Measurements from ENCODE around the gene VSTM2L. TPM values are rescaled to one million over a fixed set of nuclear protein-coding genes. Genes with fewer than 3 reads are reported as not detected.
A peak's percentile ranks its signal among the peaks of the same experiment; 100 is the strongest.

Gene VSTM2L
- total and polyA plus RNA-seq, 2 of the 13 experiments (the other 11 are each of a cell fraction or from before 2014, with no cell fraction given) = not detected

- peaks cover 42% of the 10 kb centered on the region for H3K4me1 ChIP-seq (ENCODE audit: insufficient read depth, low read length)
- ChIA-PET POLR2A (no interaction called here), CTCF (ENCODE audit: low intra/inter-chr PET ratio, low total read pairs) (no interaction called here)
- no peak for FAIRE-seq
- H3K27me3 ChIP-seq (ENCODE audit: control insufficient read depth in 1 of 2, insufficient read depth in 2 of 2, low read length in 2 of 2) = peaks cover 3 to 10% of the 10 kb centered on the region in 2 experiments; a peak in 2 of 5 replicates
- intact Hi-C loops (cut with micrococcal nuclease; ENCODE audit: unreplicated experiment) = no loop called here
- BruUV-seq (replicated peaks) = no TSS peak
- in situ Hi-C loops (cut with HindIII; ENCODE audit: extremely low pct_ligation_motif_present, low pct_unique_long_range_greater_than_20kb) = no loop called here
- H3K9me3 ChIP-seq (ENCODE audit: low read length) = no peaks in the 10 kb centered on the region
- H3K79me2 ChIP-seq (ENCODE audit: insufficient read depth, low read length) = no peaks in the 10 kb centered on the region
- WGBS (ENCODE audit: low lambda C conversion rate) = 77% methylated on average over 4 of the region's 7 CpGs
- H3K9ac ChIP-seq (ENCODE audit: insufficient read depth, low read depth, low read length) = no peak overlapping the region
- H2AFZ ChIP-seq (ENCODE audit: low read length) = no peak overlapping the region
- no peak overlapping the region for H3K4me3 ChIP-seq (replicated peaks in 1 of 3; ENCODE audit: insufficient read depth in 1 of 3, low read depth in 2 of 3, low read length in 3 of 3)
- no peak overlapping the region for H3K4me2 ChIP-seq (ENCODE audit: low read depth, low read length)
- no peak for TF ChIP-seq ZNF775 (CRISPR knock-in tag; IDR thresholded peaks at IDR 0.05; ENCODE audit: borderline replicate concordance)
- TF ChIP-seq ZNF101 (CRISPR knock-in tag; IDR thresholded peaks at IDR 0.05; ENCODE audit: borderline replicate concordance, low read depth) = no peak
- peak; percentile 24; the same call in 1 of the 2 replicates for TF ChIP-seq ZNF629 (CRISPR knock-in tag; conservative IDR thresholded peaks at IDR 0.05)
- no peak for TF ChIP-seq TOPORS (CRISPR knock-in tag; IDR thresholded peaks at IDR 0.05)
- no peak for TF ChIP-seq ZNF264 (CRISPR knock-in tag; IDR thresholded peaks at IDR 0.05)
- TF ChIP-seq ZKSCAN8 (CRISPR knock-in tag; IDR thresholded peaks at IDR 0.05; ENCODE audit: borderline replicate concordance) = no peak
- H3K36me3 ChIP-seq (replicated peaks in 1 of 2; ENCODE audit: control insufficient read depth in 1 of 2, insufficient read depth in 2 of 2, low read length in 2 of 2) = peaks cover 13 to 19% of the 10 kb centered on the region in 2 experiments; a peak in 4 of 5 replicates
- no peaks in the 10 kb centered on the region for H4K20me1 ChIP-seq (ENCODE audit: insufficient read depth, low read length)
- H3K27ac ChIP-seq (ENCODE audit: extremely low read length, insufficient read depth, low read length) = no peak overlapping the region
- ATAC-seq = no peak
- no peak for DNase-seq (ENCODE audit: low spot score)
Measured at GRCh38 chr20:37876863-37877262, 26.1 kb upstream of the VSTM2L start.

- ATAC-seq = peak; percentile 56
- H3K36me3 ChIP-seq (replicated peaks in 1 of 2; ENCODE audit: control insufficient read depth in 1 of 2, insufficient read depth in 2 of 2, low read length in 2 of 2) = peaks cover 6 to 11% of the 10 kb centered on the region in 2 experiments; a peak in 4 of 5 replicates
- H3K9me3 ChIP-seq (ENCODE audit: low read length) = no peaks in the 10 kb centered on the region
- peak overlapping the region; percentile 44 for H3K4me2 ChIP-seq (ENCODE audit: low read depth, low read length)
- in situ Hi-C loops (cut with HindIII; ENCODE audit: extremely low pct_ligation_motif_present, low pct_unique_long_range_greater_than_20kb) (no loop called here), intact Hi-C loops (cut with micrococcal nuclease; ENCODE audit: unreplicated experiment) (no loop called here)
- peaks cover 55% of the 10 kb centered on the region for H3K4me1 ChIP-seq (ENCODE audit: insufficient read depth, low read length)
- H4K20me1 ChIP-seq (ENCODE audit: insufficient read depth, low read length) = no peaks in the 10 kb centered on the region
- peak; percentile 75 for DNase-seq (ENCODE audit: low spot score)
- WGBS (ENCODE audit: low lambda C conversion rate) = 21% methylated on average over 19 of the region's 20 CpGs
- peaks cover 10 to 22% of the 10 kb centered on the region in 2 experiments; a peak in 4 of 5 replicates for H3K27me3 ChIP-seq (ENCODE audit: control insufficient read depth in 1 of 2, insufficient read depth in 2 of 2, low read length in 2 of 2)
- no peak overlapping the region for H3K9ac ChIP-seq (ENCODE audit: insufficient read depth, low read depth, low read length)
- H3K4me3 ChIP-seq (replicated peaks in 1 of 3; ENCODE audit: insufficient read depth in 1 of 3, low read depth in 2 of 3, low read length in 3 of 3) = no peak overlapping the region
- CTCF ChIA-PET (ENCODE audit: low intra/inter-chr PET ratio, low total read pairs) = no interaction called here
- H3K79me2 ChIP-seq (ENCODE audit: insufficient read depth, low read length) = no peaks in the 10 kb centered on the region
- POLR2A ChIA-PET = interaction anchor here (1.4 kb wide), 1 partner anchor 37 kb away, joined by 5 read pairs; no protein-coding TSS in a partner anchor
- peak; percentile 73 for FAIRE-seq
- no peak overlapping the region for H3K27ac ChIP-seq (ENCODE audit: extremely low read length, insufficient read depth, low read length)
- no peak overlapping the region for H2AFZ ChIP-seq (ENCODE audit: low read length)
- BruUV-seq (replicated peaks) = no TSS peak
- TF ChIP-seq, protein P1, sequence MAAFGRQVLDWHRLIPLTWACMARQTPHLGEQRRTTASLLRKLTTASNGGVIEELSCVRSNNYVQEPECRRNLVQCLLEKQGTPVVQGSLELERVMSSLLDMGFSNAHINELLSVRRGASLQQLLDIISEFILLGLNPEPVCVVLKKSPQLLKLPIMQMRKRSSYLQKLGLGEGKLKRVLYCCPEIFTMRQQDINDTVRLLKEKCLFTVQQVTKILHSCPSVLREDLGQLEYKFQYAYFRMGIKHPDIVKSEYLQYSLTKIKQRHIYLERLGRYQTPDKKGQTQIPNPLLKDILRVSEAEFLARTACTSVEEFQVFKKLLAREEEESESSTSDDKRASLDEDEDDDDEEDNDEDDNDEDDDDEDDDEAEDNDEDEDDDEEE (CRISPR knock-in tag; IDR thresholded peaks at IDR 0.05) = no peak
- TF ChIP-seq TEAD3 (CRISPR knock-in tag; optimal IDR thresholded peaks at IDR 0.05; ENCODE audit: borderline replicate concordance) = peak; percentile 35
- no peak for TF ChIP-seq ZNF766 (CRISPR knock-in tag; IDR thresholded peaks at IDR 0.05; ENCODE audit: borderline replicate concordance)
- TF ChIP-seq ZNF546 (CRISPR knock-in tag; conservative IDR thresholded peaks at IDR 0.05) = no peak
- TF ChIP-seq PHF21A (CRISPR knock-in tag; IDR thresholded peaks at IDR 0.05) = no peak
- TF ChIP-seq ESRRA (CRISPR knock-in tag; IDR thresholded peaks at IDR 0.05; ENCODE audit: low read depth) = no peak
- no peak for TF ChIP-seq ZNF256 (CRISPR knock-in tag; conservative IDR thresholded peaks at IDR 0.05)
- no peak for TF ChIP-seq SETDB1 (CRISPR knock-in tag; IDR thresholded peaks at IDR 0.05; ENCODE audit: borderline replicate concordance)
- TF ChIP-seq CEBPG (CRISPR knock-in tag; IDR thresholded peaks at IDR 0.05) = peak; percentile 23; the same call in 1 of the 2 replicates
- no peak for TF ChIP-seq ZNF670 (CRISPR knock-in tag; IDR thresholded peaks at IDR 0.05; ENCODE audit: borderline replicate concordance)
- no peak for TF ChIP-seq PLRG1 (conservative IDR thresholded peaks at IDR 0.05)
Measured at GRCh38 chr20:37877832-37878772, 24.8 kb upstream of the VSTM2L start.

All from HepG2 (cell line).